ENCODE measurements around the gene JAZF1. TPM values are rescaled to one million over a fixed set of nuclear protein-coding genes. Genes with fewer than 3 reads are reported as not detected.

The JAZF1 gene
- total RNA-seq, 2 donors from 2014 or later, result 4.0 to 4.9 TPM

- TF ChIP-seq CTCF (IDR thresholded peaks at IDR 0.05), result no peak
- no peak for TF ChIP-seq POLR2A (IDR thresholded peaks at IDR 0.05)
- ATAC-seq, result no peak
- no peak for DNase-seq
- Histone ChIP-seq H3K4me3 (no peak overlapping the region), H3K27me3 (no peaks in the 10 kb centered on the region), H3K9me3 (no peaks in the 10 kb centered on the region), H3K27ac (no peak overlapping the region), H3K36me3 (replicated peaks in 1 of 2; ENCODE audit: insufficient read depth in 1 of 2, low read depth in 2 of 2) (no peaks in the 10 kb centered on the region), H3K4me1 (no peaks in the 10 kb centered on the region)
- intact Hi-C loops (cut with DNase I), result no loop called here
- 80 to 86% methylated on average over 4 of the region's 4 CpGs for WGBS, 2 donors
These were observed 15.5 kb upstream of the JAZF1 start for GRCh38 chr7:28195910-28196620.

- Histone ChIP-seq H3K36me3 (replicated peaks in 1 of 2; ENCODE audit: insufficient read depth in 1 of 2, low read depth in 2 of 2) (no peaks in the 10 kb centered on the region), H3K4me1 (no peaks in the 10 kb centered on the region), H3K4me3 (no peak overlapping the region), H3K27me3 (no peaks in the 10 kb centered on the region), H3K27ac (no peak overlapping the region), H3K9me3 (no peaks in the 10 kb centered on the region)
- TF ChIP-seq POLR2A (IDR thresholded peaks at IDR 0.05), result no peak
- TF ChIP-seq CTCF (IDR thresholded peaks at IDR 0.05), result no peak
- intact Hi-C loops (cut with DNase I), result no loop called here
- ATAC-seq (no peak), DNase-seq (no peak)
- WGBS, 2 donors, result 77 to 81% methylated on average over 7 of the region's 7 CpGs
These were observed 12.4 kb upstream of the JAZF1 start for GRCh38 chr7:28192786-28193585.

- no peaks in the 10 kb centered on the region for H3K36me3 ChIP-seq (replicated peaks in 1 of 2; ENCODE audit: insufficient read depth in 1 of 2, low read depth in 2 of 2)
- ATAC-seq (no peak), DNase-seq (no peak)
- H3K4me1 ChIP-seq, result no peaks in the 10 kb centered on the region
- H3K27me3 ChIP-seq, result no peaks in the 10 kb centered on the region
- no peaks in the 10 kb centered on the region for H3K9me3 ChIP-seq
- H3K27ac ChIP-seq, result no peak overlapping the region
- intact Hi-C loops (cut with DNase I), result no loop called here
- TF ChIP-seq POLR2A (IDR thresholded peaks at IDR 0.05), result no peak
- TF ChIP-seq CTCF (IDR thresholded peaks at IDR 0.05), result no peak
- no peak overlapping the region for H3K4me3 ChIP-seq
These were observed 11.2 kb upstream of the JAZF1 start for GRCh38 chr7:28191751-28192150.

GRCh38 chr7:28191184-28191583 lies 10.6 kb upstream of the JAZF1 start:
- no peak for TF ChIP-seq POLR2A (IDR thresholded peaks at IDR 0.05)
- no peak for TF ChIP-seq CTCF (IDR thresholded peaks at IDR 0.05)
- H3K9me3 ChIP-seq, result no peaks in the 10 kb centered on the region

More at GRCh38 chr7:28191184-28191583, 10.6 kb upstream of the JAZF1 start:
- Histone ChIP-seq H3K36me3 (replicated peaks in 1 of 2; ENCODE audit: insufficient read depth in 1 of 2, low read depth in 2 of 2) (no peaks in the 10 kb centered on the region), H3K27me3 (no peaks in the 10 kb centered on the region), H3K4me1 (no peaks in the 10 kb centered on the region), H3K4me3 (no peak overlapping the region), H3K27ac (no peak overlapping the region)
- DNase-seq (no peak), ATAC-seq (no peak)
- intact Hi-C loops (cut with DNase I), result no loop called here
- WGBS, 2 donors, result 94 to 96% methylated on average over 2 of the region's 2 CpGs
